Peyer's patch (tissue), 4 donors: ENCODE measurements around the gene RCN2.

Source experiments
- CTCF ChIP-seq, 6 experiments: fragments of 450-650 bp in 4 of 6; fragments of 200-600 bp in 2 of 6; sonication (generic) in 1 of 6; IDR thresholded peaks; one replicate each; pipeline ENCODE4 v1.5.1; 2017 to 2019; ENCODE audit warnings: antibody characterized with exemption in 6 of 6, mild to moderate bottlenecking in 3 of 6, moderate library complexity in 1 of 6
- POLR2A ChIP-seq, 2 donors: fragments of 450-650 bp; IDR thresholded peaks; one replicate each; pipeline ENCODE4 v1.5.1; 2017; ENCODE audit warnings: antibody characterized with exemption in 2 of 2, mild to moderate bottlenecking in 2 of 2, moderate library complexity in 2 of 2

DNA sequence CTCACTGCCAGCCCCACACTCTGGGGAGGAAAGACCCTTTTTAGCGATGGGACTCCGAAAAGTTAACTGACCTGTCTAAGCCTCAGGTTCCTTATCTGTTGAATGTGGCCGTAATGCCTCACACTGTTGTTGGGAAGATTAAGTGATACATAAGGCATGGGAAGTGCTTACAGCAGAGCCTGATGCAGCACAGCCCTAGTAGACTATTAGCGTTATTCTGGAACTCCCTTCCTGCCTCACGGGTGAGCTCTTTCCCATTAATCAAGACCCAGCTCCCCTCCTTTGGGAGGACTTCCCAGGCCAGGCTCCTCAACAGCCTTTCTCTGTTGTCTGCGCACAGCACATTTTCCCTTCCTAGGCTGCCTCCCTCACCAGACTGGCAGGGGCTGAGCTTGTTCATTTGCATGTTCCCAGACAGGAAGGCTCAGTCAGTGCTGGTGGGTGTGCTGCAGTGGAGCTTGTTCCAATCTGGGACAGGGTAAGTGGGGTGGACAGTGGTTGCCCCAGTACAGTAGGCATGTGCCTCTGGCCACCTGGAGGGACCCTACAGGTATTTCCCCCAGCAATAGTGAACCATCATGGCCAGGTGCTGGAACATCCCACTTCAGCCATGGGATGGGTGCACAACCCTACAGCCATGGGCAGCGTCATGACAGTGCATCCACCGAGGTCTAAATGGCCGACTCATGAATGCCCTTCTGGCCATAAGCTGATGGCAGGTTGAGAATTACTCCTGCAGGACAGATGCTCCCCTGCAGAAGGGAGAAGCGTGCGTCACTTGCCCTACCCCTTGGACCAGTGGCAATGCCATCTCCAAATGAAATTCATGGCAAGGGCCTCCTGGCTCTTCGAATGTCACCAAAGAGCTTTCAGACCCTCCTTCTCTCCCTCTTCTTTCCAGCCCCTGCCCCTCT lies 57.6 kb downstream of the RCN2 start:
- no peak for TF ChIP-seq CTCF (IDR thresholded peaks at IDR 0.05)
- TF ChIP-seq POLR2A (IDR thresholded peaks at IDR 0.05): no peak
